ENCODE data around the gene CIAO2A.
A peak's percentile ranks its signal among the peaks of the same experiment; 100 is the strongest.
"Not testable (repeated sequence)": the region's sequence is repeated elsewhere in the genome, so short reads cannot be mapped to it uniquely, and the experiment has no call there.

CIAO2A gene

DNA sequence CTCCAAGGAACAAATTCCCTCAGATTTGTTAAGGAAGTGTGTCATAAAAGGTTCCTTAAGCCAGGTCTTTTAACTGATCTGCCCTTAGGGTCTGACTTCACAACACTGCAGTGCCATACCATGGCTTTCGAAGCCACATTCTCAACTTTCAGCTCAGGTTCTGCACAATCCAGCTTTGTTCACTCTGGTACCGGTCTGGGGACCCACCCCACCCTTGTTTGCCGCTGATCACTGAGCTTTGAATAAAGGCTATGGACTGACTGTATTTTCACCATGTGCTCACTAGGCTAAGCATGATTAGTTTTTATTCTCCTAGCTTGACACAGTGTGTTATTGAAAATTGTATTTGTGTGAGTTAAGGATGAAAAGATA is 18.0 kb upstream of the CIAO2A start:
- no peak for DNase-seq

- DNase-seq: no peak
These were observed 17.5 kb upstream of the CIAO2A start for GRCh38 chr15:64110950-64111678.

GRCh38 chr15:64110108-64110701 is 16.6 kb upstream of the CIAO2A start:
- not testable (repeated sequence) for DNase-seq

- DNase-seq: no peak
These were observed 13.7 kb upstream of the CIAO2A start for GRCh38 chr15:64107337-64107736.

GRCh38 chr15:64105113-64105704 is 11.6 kb upstream of the CIAO2A start:
- no peak for DNase-seq

DNA sequence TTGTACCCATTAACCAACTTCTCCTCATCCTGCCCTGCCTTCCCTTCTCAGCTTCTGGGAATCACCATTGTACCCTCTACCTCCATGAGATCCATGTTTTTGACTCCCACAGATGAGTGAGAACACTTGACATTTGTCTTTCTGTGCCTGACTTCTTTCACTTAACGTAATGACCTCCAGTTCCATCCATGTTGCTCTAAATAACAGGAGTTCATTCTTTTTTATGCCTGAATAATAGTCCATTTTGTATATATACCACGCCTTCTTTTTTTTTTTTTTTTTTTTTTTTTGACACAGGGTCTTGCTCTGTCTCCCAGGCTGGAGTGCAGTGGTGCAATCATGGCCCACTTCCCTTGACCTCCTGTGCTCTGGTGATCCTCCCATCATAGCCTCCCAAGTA is 8.9 kb upstream of the CIAO2A start:
- DNase-seq: no peak

DNA sequence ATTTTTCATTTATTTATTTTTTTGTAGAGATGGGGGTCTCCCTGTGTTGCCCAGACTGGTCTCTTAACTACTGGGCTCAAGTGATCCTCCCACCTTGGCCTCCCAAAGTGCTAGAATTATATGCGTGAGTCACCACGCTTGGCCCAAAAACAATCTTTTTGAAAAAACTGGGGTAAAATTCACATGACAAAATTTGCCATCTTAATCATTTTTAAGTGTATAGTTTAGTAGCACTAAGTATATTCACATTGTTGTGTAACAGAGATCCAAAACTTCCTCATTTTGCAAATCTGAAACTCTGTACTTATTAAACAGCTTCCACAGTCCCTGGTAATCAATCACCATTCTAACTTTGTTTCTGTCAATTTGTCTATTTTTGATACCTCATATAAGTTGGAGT is 7.3 kb upstream of the CIAO2A start:
- no peak for DNase-seq

- no peak for DNase-seq
These were observed 5.7 kb upstream of the CIAO2A start for GRCh38 chr15:64099379-64099778.

- no peak for DNase-seq
These were observed 3.2 kb upstream of the CIAO2A start for GRCh38 chr15:64096668-64097384.

- peak; percentile 90 for DNase-seq
These were observed 2.4 kb upstream of the CIAO2A start, which contains the start of gene SNX1 for GRCh38 chr15:64095795-64096667. Gene SNX1 (plus strand): TSS chr15:64095982. CDS start chr15:64096014, 32 bp downstream.

DNA sequence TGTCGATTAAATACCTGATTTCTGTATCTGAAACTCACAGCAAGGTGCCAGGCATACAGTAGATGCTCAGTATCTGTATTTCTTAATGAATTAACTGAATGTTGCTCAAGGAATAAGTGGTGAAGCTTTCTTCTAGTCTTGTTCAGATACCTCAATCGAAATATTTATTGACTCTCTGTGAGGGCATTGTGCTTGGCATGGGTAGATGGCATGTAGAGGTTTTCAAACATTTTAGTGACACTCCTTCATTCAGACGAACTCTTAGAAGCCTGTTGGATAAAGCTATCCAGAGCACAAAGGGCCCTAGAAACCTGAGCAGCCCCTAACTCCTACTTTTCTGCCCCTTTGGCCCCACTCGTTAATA is 1.8 kb upstream of the CIAO2A start:
- DNase-seq: no peak

- peak; percentile 4 for DNase-seq
These were observed 593 bp downstream of the CIAO2A start for GRCh38 chr15:64092864-64093626.

DNA sequence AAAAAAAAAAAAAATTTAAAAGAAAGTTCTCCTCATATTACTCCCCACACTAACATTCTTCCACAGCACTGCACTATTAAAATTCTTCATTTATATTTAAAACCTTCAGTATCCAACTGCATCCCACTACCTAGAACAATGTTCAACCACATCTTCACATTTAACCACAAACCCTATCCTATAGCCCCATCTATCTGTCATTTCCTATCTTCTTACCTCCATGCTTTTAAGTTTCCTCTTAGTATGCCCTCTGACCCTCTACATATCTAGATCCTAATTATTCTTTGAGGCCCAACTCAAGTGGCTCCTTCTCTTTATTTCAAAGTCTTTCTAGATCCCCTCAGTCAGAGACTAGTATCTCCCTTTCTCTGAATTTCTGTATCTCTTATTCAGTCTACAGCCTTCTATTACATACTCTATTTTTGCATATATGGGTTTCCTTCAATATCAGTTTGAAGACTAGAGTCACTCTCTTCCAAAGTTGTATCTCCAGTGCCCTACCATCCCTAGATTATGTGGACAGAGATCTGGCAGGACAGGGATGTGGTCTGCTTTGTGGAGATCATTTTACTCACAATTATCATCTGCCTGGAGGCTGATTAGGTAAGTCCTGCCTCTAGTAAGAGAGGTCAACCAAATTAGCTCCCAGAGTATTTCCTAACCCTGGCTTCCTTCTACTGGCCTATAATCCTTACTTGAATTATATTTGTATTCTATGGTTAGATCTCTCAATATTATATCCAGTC is 1.4 kb downstream of the CIAO2A start:
- no peak for DNase-seq

DNA sequence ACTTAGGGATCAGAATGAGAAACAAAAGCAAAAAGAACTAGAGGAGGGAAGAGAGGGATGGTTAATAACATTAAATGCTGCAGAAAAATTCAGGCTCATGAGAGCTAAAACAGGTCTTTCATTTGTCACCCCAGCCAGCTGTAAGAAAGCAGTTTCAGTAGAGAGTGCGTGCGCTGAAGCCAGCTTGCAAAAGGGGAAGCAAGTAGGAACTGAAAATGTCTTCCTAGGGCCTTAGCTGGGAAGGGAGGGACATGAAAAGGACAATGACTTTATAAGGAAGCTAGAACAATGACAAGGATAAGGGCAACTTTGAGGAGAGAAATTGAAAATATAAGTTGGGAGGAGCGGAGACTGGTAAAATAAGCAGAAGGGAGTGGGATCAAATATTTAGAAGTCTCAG is 3.1 kb downstream of the CIAO2A start:
- no peak for DNase-seq

GRCh38 chr15:64089543-64090280 is 3.9 kb downstream of the CIAO2A start:
- DNase-seq: no peak

GRCh38 chr15:64082757-64083156 is 10.9 kb downstream of the CIAO2A start:
- no peak for DNase-seq

GRCh38 chr15:64073496-64073895 is 20.1 kb downstream of the CIAO2A start:
- not testable (repeated sequence) for DNase-seq

- no peak for DNase-seq
These were observed 20.8 kb downstream of the CIAO2A start for GRCh38 chr15:64072812-64073211.

GRCh38 chr15:64071931-64072765 is 21.5 kb downstream of the CIAO2A start:
- DNase-seq: no peak

Measured in effector CD4-positive, alpha-beta T cell (primary cell).